ENCODE results near the gene COPB2. TPM values are rescaled to one million over a fixed set of nuclear protein-coding genes. Genes with fewer than 3 reads are reported as not detected.
"Not testable (repeated sequence)": the region's sequence is repeated elsewhere in the genome, so short reads cannot be mapped to it uniquely, and the experiment has no call there.

COPB2 gene
- total RNA-seq, 2 donors from 2014 or later: 128 to 143 TPM

- ATAC-seq (peak; percentile 37), DNase-seq (no peak)
- intact Hi-C loops (cut with DNase I, micrococcal nuclease): no loop called here
Measured at GRCh38 chr3:139388821-139389551, 461 bp downstream of the COPB2 start.

GRCh38 chr3:139388077-139388476 lies 1.4 kb downstream of the COPB2 start:
- intact Hi-C loops (cut with DNase I, micrococcal nuclease): no loop called here
- ATAC-seq: no peak
- DNase-seq: no peak

GRCh38 chr3:139382291-139382690 lies 7.2 kb downstream of the COPB2 start:
- intact Hi-C loops (cut with DNase I, micrococcal nuclease); ATAC-seq; DNase-seq: not testable (repeated sequence)

- ATAC-seq (no peak), DNase-seq (no peak)
- intact Hi-C loops (cut with DNase I, micrococcal nuclease): no loop called here
Measured at GRCh38 chr3:139380575-139380974, 8.9 kb downstream of the COPB2 start.

GRCh38 chr3:139378587-139379241 lies 10.7 kb downstream of the COPB2 start:
- DNase-seq: no peak
- intact Hi-C loops (cut with DNase I, micrococcal nuclease): no loop called here
- no peak for ATAC-seq

- intact Hi-C loops (cut with DNase I, micrococcal nuclease): no loop called here
- ATAC-seq (no peak), DNase-seq (no peak)
Measured at GRCh38 chr3:139377378-139377777, 12.1 kb downstream of the COPB2 start.

- ATAC-seq: no peak
- DNase-seq: no peak
- intact Hi-C loops (cut with DNase I, micrococcal nuclease): no loop called here
Measured at GRCh38 chr3:139374099-139374498, 15.3 kb downstream of the COPB2 start.

GRCh38 chr3:139364549-139364948 lies 24.9 kb downstream of the COPB2 start:
- intact Hi-C loops (cut with DNase I, micrococcal nuclease): no loop called here
- no peak for ATAC-seq
- no peak for DNase-seq

- no peak for ATAC-seq
- intact Hi-C loops (cut with DNase I, micrococcal nuclease): no loop called here
Measured at GRCh38 chr3:139361276-139361675, 28.2 kb downstream of the COPB2 start.

GRCh38 chr3:139358841-139359562 lies 30.4 kb downstream of the COPB2 start:
- intact Hi-C loops (cut with DNase I, micrococcal nuclease): no loop called here
- DNase-seq (no peak), ATAC-seq (no peak)

More at GRCh38 chr3:139361276-139361675, 28.2 kb downstream of the COPB2 start:
- no peak for DNase-seq

- intact Hi-C loops (cut with DNase I, micrococcal nuclease): no loop called here
Measured at GRCh38 chr3:139357899-139358298, 31.5 kb downstream of the COPB2 start.

GRCh38 chr3:139355891-139356290 lies 33.6 kb downstream of the COPB2 start:
- intact Hi-C loops (cut with DNase I, micrococcal nuclease): no loop called here
- ATAC-seq (no peak), DNase-seq (no peak)

More at GRCh38 chr3:139357899-139358298, 31.5 kb downstream of the COPB2 start:
- DNase-seq (no peak), ATAC-seq (no peak)

GRCh38 chr3:139355476-139355875 lies 34.0 kb downstream of the COPB2 start:
- DNase-seq (no peak), ATAC-seq (no peak)
- intact Hi-C loops (cut with DNase I, micrococcal nuclease): no loop called here

- ATAC-seq (no peak), DNase-seq (no peak)
- intact Hi-C loops (cut with DNase I, micrococcal nuclease): no loop called here
Measured at GRCh38 chr3:139354661-139355060, 34.8 kb downstream of the COPB2 start.

- DNase-seq: no peak
- intact Hi-C loops (cut with DNase I, micrococcal nuclease): no loop called here
- peak; percentile 84 for ATAC-seq
Measured at GRCh38 chr3:139353920-139354556, 35.4 kb downstream of the COPB2 start.

- ATAC-seq (no peak), DNase-seq (no peak)
- intact Hi-C loops (cut with DNase I, micrococcal nuclease): no loop called here
Measured at GRCh38 chr3:139346771-139347170, 42.7 kb downstream of the COPB2 start.

- ATAC-seq: peak; percentile 95
- intact Hi-C loops (cut with DNase I, micrococcal nuclease): no loop called here
- peak; percentile 82 to 86 for DNase-seq
Measured at GRCh38 chr3:139343895-139344856, 45.3 kb downstream of the COPB2 start, which contains the start of gene MRPS22. Gene MRPS22, plus strand, starts transcription at chr3:139344020. Its CDS starts 7 bp downstream, at chr3:139344027.

- no peak for ATAC-seq
- intact Hi-C loops (cut with DNase I, micrococcal nuclease): no loop called here
- DNase-seq: no peak
Measured at GRCh38 chr3:139342054-139342453, 47.4 kb downstream of the COPB2 start.

All from left colon (tissue), 2 donors.